MG63 (cell line): ENCODE results near the gene TES. TPM values are rescaled to one million over a fixed set of nuclear protein-coding genes. Genes with fewer than 3 reads are reported as not detected.

Experiments
- DNase-seq: peaks from one replicate; pipeline ENCODE4 v3.0.0-alpha.2; 2020
- H3K27me3 ChIP-seq: fragments of 250-450 bp; sonication (Bioruptor Pico); 2 replicates; pipeline ENCODE4 v1.5.1; 2020; ENCODE audit warnings: mild to moderate bottlenecking, moderate library complexity
- H3K36me3 ChIP-seq: fragments of 250-450 bp; sonication (Bioruptor Pico); 2 replicates; pipeline ENCODE4 v1.5.1; 2020; ENCODE audit warnings: mild to moderate bottlenecking, moderate library complexity
- H3K4me3 ChIP-seq: fragments of 250-450 bp; sonication (Bioruptor Pico); 2 replicates; pipeline ENCODE4 v1.5.1; 2020; ENCODE audit warnings: mild to moderate bottlenecking, moderate library complexity
- H3K9me3 ChIP-seq: fragments of 250-450 bp; sonication (Bioruptor Pico); 2 replicates; pipeline ENCODE4 v1.5.1; 2020; ENCODE audit warnings: mild to moderate bottlenecking, moderate library complexity
- total RNA-seq: library from RNA; depleted of rRNA; stranded (reverse); fragments of >200 nt; shearing (Covaris generic); gene quantifications from 2 replicates; pipeline ENCODE4 v1.2.3, GENCODE V29; 2014; ENCODE audit warnings: low replicate concordance

TES gene
- total RNA-seq, 1 experiment from 2014 or later = 39.1 TPM

GRCh38 chr7:116211913-116212596, 1.7 kb downstream of the TES start:
- H3K4me3 ChIP-seq = peak overlapping the region; percentile 62
- no peaks in the 10 kb centered on the region for H3K27me3 ChIP-seq
- no peaks in the 10 kb centered on the region; the same call in 1 of the 2 replicates for H3K36me3 ChIP-seq
- no peak for DNase-seq
- no peaks in the 10 kb centered on the region for H3K9me3 ChIP-seq

- Histone ChIP-seq H3K27me3 (no peaks in the 10 kb centered on the region), H3K4me3 (peak overlapping the region; percentile 62), H3K9me3 (no peaks in the 10 kb centered on the region), H3K36me3 (no peaks in the 10 kb centered on the region; the same call in 1 of the 2 replicates)
- no peak for DNase-seq
Measured at GRCh38 chr7:116212869-116213268, 2.5 kb downstream of the TES start.

- no peak for DNase-seq
- no peaks in the 10 kb centered on the region for H3K27me3 ChIP-seq
- no peaks in the 10 kb centered on the region for H3K9me3 ChIP-seq
- no peaks in the 10 kb centered on the region; the same call in 1 of the 2 replicates for H3K36me3 ChIP-seq
- H3K4me3 ChIP-seq = peak overlapping the region; percentile 62
Measured at GRCh38 chr7:116213361-116214130, 3.2 kb downstream of the TES start.

- H3K27me3 ChIP-seq = no peaks in the 10 kb centered on the region
- no peaks in the 10 kb centered on the region for H3K9me3 ChIP-seq
- no peak overlapping the region for H3K4me3 ChIP-seq
- DNase-seq = no peak
- H3K36me3 ChIP-seq = no peaks in the 10 kb centered on the region; the same call in 1 of the 2 replicates
Measured at GRCh38 chr7:116214921-116215320, 4.6 kb downstream of the TES start.

- H3K9me3 ChIP-seq = no peaks in the 10 kb centered on the region
- no peak for DNase-seq
- H3K4me3 ChIP-seq = no peak overlapping the region
- no peaks in the 10 kb centered on the region for H3K27me3 ChIP-seq
- no peaks in the 10 kb centered on the region; the same call in 1 of the 2 replicates for H3K36me3 ChIP-seq
Measured at GRCh38 chr7:116215551-116215950, 5.2 kb downstream of the TES start.

GRCh38 chr7:116216956-116217571, 6.7 kb downstream of the TES start:
- H3K9me3 ChIP-seq = no peaks in the 10 kb centered on the region
- no peak overlapping the region for H3K4me3 ChIP-seq
- no peaks in the 10 kb centered on the region for H3K27me3 ChIP-seq
- no peaks in the 10 kb centered on the region; the same call in 1 of the 2 replicates for H3K36me3 ChIP-seq
- no peak for DNase-seq

GRCh38 chr7:116218051-116218645, 7.8 kb downstream of the TES start:
- Histone ChIP-seq H3K9me3 (no peaks in the 10 kb centered on the region), H3K36me3 (no peaks in the 10 kb centered on the region; the same call in 1 of the 2 replicates), H3K4me3 (no peak overlapping the region), H3K27me3 (no peaks in the 10 kb centered on the region)
- peak; percentile 82 for DNase-seq

GRCh38 chr7:116218747-116219146, 8.4 kb downstream of the TES start:
- H3K4me3 ChIP-seq = no peak overlapping the region
- DNase-seq = no peak

GRCh38 chr7:116219288-116219687, 8.9 kb downstream of the TES start:
- Histone ChIP-seq H3K27me3 (no peaks in the 10 kb centered on the region), H3K36me3 (no peaks in the 10 kb centered on the region; the same call in 1 of the 2 replicates), H3K9me3 (no peaks in the 10 kb centered on the region), H3K4me3 (no peak overlapping the region)
- DNase-seq = no peak

More at GRCh38 chr7:116218747-116219146, 8.4 kb downstream of the TES start:
- H3K27me3 ChIP-seq = no peaks in the 10 kb centered on the region
- H3K9me3 ChIP-seq = no peaks in the 10 kb centered on the region
- H3K36me3 ChIP-seq = no peaks in the 10 kb centered on the region; the same call in 1 of the 2 replicates

- no peak overlapping the region for H3K4me3 ChIP-seq
- H3K27me3 ChIP-seq = no peaks in the 10 kb centered on the region
- DNase-seq = no peak
- H3K36me3 ChIP-seq = no peaks in the 10 kb centered on the region; the same call in 1 of the 2 replicates
- no peaks in the 10 kb centered on the region for H3K9me3 ChIP-seq
Measured at GRCh38 chr7:116219834-116220233, 9.5 kb downstream of the TES start.

GRCh38 chr7:116222501-116222900, 12.2 kb downstream of the TES start:
- Histone ChIP-seq H3K9me3 (no peaks in the 10 kb centered on the region), H3K36me3 (no peaks in the 10 kb centered on the region), H3K4me3 (no peak overlapping the region), H3K27me3 (no peaks in the 10 kb centered on the region)
- DNase-seq = no peak

GRCh38 chr7:116223588-116223987, 13.2 kb downstream of the TES start:
- DNase-seq = no peak
- no peaks in the 10 kb centered on the region for H3K36me3 ChIP-seq
- H3K4me3 ChIP-seq = no peak overlapping the region
- H3K9me3 ChIP-seq = no peaks in the 10 kb centered on the region
- H3K27me3 ChIP-seq = no peaks in the 10 kb centered on the region

- no peak overlapping the region for H3K4me3 ChIP-seq
- no peak for DNase-seq
- no peaks in the 10 kb centered on the region for H3K9me3 ChIP-seq
- no peaks in the 10 kb centered on the region for H3K27me3 ChIP-seq
- no peaks in the 10 kb centered on the region for H3K36me3 ChIP-seq
Measured at GRCh38 chr7:116224492-116225098, 14.3 kb downstream of the TES start.

- no peaks in the 10 kb centered on the region for H3K36me3 ChIP-seq
- H3K27me3 ChIP-seq = no peaks in the 10 kb centered on the region
- DNase-seq = no peak
- no peaks in the 10 kb centered on the region for H3K9me3 ChIP-seq
- no peak overlapping the region for H3K4me3 ChIP-seq
Measured at GRCh38 chr7:116225860-116226259, 15.5 kb downstream of the TES start.

GRCh38 chr7:116226664-116227063, 16.3 kb downstream of the TES start:
- no peaks in the 10 kb centered on the region for H3K27me3 ChIP-seq
- no peaks in the 10 kb centered on the region for H3K9me3 ChIP-seq
- no peak for DNase-seq
- H3K4me3 ChIP-seq = no peak overlapping the region
- H3K36me3 ChIP-seq = no peaks in the 10 kb centered on the region

- no peaks in the 10 kb centered on the region for H3K27me3 ChIP-seq
- no peaks in the 10 kb centered on the region for H3K9me3 ChIP-seq
- no peak for DNase-seq
- H3K36me3 ChIP-seq = no peaks in the 10 kb centered on the region
- H3K4me3 ChIP-seq = no peak overlapping the region
Measured at GRCh38 chr7:116227678-116228239, 17.4 kb downstream of the TES start.
